Kidney capillary endothelial cell (primary cell): ENCODE data around the gene S100A13.
"Not testable (repeated sequence)": the region's sequence is repeated elsewhere in the genome, so short reads cannot be mapped to it uniquely, and the experiment has no call there.

Experiments used
- DNase-seq: peaks from one replicate; pipeline ENCODE4 v3.0.0-alpha.2; 2018; ENCODE audit warnings: low spot score

The S100A13 gene

GRCh38 chr1:153602749-153603148 lies 24.6 kb downstream of the S100A13 start:
- no peak for DNase-seq

DNA sequence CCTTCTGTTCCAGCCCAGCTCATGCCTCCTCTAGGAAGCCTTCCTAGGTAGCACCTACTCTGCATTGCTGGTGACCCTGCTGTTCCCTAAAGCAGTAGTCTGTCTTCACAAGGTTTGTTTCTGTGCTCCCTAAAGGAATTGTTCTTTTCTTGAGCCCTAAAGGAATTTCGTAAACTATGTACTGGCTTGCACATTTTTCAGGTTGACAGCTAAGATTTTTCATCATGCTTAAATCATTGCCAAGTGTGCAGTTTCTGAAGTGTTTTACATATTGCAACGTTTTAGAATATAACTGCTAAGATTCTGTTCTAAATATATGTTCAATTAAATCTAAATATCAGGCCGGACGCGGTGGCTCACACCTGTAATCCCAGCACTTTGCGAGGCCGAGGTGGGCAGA lies 27.5 kb downstream of the S100A13 start:
- no peak for DNase-seq

- peak; percentile 88 for DNase-seq
These were observed 28.8 kb downstream of the S100A13 start for GRCh38 chr1:153598309-153599172.

DNA sequence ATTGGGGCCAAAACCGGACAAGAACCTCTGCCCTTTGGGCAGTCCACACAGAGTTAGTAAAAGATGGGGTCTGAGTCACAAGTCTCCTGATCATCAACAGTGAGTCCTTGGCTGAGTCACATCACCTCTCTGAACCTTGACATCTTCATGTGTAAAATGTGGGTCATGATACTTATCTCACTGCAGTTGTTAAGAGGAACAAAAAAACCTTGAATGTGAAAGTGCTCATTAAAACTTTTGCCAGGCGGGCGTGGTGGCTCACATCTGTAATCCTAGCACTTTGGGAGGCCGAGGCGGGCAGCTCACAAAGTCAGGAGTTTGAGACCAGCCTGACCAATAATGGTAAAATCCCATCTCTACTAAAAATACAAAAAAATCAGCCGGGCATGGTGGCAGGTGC lies 30.1 kb downstream of the S100A13 start:
- DNase-seq = peak; percentile 51

DNA sequence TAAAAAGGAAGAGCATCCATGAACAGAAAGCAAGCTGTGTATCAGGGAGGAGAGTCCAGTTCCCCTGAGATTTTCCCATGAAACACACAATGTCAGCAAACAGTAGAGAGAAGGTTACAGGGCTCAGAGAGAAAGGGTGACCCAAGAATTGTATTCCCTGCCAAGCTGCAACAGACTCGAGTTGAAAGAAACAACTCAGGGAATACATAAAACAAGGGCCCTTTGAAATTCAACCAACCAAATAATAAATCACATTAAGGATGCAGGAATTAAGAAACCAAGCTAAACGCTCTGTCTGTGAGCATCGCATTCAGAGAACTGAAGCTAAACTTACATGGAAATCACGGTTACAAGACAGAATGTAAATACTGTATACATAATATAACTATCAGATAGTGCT lies 34.6 kb downstream of the S100A13 start:
- no peak for DNase-seq

DNA sequence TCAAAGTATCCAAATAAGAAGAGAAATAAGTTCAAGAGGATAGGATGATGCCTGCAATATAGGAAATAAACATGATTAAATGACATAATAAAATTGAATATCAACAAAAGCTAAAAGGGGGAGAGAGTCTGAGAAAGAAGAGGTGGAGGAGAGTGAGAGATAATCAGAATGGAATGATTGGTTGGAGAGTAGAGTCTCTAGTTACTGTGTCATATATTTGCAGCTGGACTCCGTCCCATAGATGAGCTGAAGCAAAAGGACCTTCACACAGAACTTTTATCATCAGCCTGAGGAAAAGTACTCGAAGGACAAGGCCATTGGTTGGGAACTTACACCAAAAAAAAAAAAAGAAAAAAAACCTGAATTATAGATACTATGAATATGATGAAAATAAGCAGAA lies 38.8 kb downstream of the S100A13 start:
- DNase-seq = no peak

GRCh38 chr1:153588033-153588432 lies 39.3 kb downstream of the S100A13 start:
- DNase-seq = not testable (repeated sequence)

DNA sequence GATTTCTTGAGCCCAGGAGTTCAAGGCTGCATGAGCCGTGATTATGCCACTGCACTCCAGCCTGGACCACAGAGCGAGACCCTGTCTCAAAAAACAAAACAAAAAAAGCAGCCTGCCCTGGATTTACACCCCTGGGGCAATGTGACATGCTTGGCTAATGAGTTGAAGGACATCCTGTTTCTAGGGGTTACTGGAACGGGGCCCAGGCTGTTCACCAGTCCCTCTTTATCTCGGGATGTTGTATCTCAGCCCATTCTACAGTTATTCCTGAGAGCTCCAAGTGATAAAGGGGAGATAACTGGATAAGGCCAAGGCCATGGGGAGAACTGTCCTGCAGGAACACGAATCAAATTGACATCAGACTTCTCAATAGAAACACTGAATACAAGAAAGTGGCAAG lies 40.0 kb downstream of the S100A13 start:
- DNase-seq = no peak

DNA sequence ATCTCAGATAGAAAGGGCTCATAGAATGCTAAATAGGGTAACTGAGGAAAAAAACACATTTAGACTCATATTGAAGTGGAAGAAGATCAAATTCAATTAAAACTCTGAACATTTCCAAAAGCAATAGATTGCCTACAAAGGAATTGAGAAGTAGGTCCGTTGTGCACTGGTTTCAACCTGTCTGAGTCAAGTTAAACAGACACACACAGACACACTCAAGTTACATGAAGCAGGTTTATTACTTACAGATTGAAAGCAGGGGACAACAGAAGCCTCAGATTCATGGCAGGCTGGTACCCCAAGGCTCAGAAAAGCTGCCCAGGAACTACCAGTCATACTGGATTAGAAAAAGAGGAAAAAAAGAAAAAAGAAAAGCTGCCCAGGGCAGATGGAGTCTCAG lies 41.0 kb downstream of the S100A13 start:
- no peak for DNase-seq

- DNase-seq = no peak
These were observed 42.3 kb downstream of the S100A13 start for GRCh38 chr1:153585006-153585405.

DNA sequence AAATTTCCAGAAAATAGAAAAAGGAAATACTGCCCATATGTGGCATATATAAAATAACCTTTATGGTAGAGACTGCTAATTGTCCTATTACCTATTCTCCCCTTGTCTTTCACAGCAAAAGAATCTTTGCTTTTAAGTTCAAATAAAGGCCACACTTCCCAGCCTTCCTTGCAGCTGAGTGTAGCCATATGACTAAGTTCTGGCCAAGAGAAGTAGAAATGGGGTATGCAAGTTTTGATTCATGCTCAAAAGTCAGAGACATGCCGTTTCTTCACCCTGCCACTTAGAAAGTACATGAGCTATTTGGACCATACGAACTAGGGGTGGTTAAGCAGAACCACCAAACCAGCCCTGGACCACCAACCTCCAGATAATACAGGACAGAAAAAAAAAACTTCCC lies 43.3 kb downstream of the S100A13 start:
- no peak for DNase-seq

- DNase-seq = not testable (repeated sequence)
These were observed 43.8 kb downstream of the S100A13 start for GRCh38 chr1:153583514-153583913.

GRCh38 chr1:153582836-153583235 lies 44.5 kb downstream of the S100A13 start:
- not testable (repeated sequence) for DNase-seq

DNA sequence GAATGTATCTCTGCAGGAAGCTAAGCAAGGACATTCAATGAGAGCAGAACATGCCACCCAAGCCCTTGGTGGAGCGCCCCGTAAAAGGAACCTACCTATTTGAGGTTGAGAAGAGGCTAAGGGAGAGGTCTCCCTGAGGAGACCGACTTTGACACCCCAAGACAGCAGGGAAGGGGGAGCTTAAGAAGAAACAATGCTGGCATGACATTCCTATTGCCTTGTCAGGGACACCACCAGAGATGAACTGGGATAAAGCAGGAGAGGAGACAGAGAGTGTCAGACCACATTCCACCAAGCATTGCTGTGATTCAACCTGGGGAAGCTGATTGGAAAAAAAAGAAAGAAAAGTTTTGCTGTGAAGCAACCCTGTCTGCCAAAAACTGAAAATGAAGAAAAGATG lies 48.4 kb downstream of the S100A13 start:
- no peak for DNase-seq

GRCh38 chr1:153578490-153578889 lies 48.8 kb downstream of the S100A13 start:
- DNase-seq = no peak

GRCh38 chr1:153577624-153578051 lies 49.7 kb downstream of the S100A13 start:
- DNase-seq = no peak

DNA sequence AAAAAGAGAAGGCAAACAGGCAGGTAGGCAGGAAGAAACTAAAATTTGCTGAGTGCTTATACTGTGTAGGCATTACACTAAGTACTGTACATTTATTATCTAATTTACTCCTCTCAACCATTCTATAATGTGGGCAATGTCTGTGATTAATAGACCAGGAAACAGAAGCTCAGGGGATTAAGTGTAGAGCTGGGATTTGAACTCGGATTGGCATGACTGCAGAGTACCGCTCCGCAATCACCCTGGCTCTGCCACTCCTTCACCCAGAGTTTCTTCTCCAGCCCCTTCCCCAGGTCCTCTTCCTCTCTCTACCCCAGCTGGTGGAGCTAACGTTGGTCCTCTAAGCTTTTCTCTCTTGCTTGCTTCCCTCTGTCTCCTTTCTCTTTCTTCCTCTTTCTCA lies 50.2 kb downstream of the S100A13 start:
- no peak for DNase-seq

DNA sequence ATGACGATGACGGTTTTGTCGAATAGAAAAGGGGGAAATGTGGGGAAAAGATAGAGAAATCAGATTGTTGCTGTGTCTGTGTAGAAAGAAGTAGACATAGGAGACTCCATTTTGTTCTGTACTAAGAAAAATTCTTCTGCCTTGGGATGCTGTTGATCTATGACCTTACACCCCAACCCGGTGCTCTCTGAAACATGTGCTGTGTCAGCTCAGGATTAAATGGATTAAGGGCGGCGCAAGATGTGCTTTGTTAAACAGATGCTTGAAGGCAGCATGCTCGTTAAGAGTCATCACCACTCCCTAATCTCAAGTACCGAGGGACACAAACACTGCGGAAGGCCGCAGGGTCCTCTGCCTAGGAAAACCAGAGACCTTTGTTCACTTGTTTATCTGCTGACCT lies 51.8 kb downstream of the S100A13 start:
- DNase-seq = not testable (repeated sequence)

DNA sequence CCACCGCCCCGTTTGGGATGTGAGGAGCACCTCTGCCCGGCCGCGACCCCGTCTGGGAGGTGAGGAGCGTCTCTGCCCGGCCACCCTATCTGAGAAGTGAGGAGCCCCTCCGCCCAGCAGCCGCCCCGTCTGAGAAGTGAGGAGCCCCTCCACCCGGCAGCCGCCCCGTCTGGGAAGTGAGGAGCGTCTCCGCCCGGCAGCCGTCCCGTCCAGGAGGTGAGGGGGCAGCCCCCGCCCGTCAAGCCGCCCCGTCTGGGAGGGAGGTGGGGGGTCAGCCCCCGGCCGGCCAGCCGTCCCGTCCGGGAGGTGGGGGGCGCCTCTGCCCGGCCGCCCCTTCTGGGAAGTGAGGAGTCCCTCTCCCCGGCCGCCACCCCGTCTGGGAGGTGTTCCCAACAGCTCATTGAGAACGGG lies 52.2 kb downstream of the S100A13 start:
- not testable (repeated sequence) for DNase-seq

GRCh38 chr1:153573351-153573750 lies 54.0 kb downstream of the S100A13 start:
- DNase-seq = no peak

DNA sequence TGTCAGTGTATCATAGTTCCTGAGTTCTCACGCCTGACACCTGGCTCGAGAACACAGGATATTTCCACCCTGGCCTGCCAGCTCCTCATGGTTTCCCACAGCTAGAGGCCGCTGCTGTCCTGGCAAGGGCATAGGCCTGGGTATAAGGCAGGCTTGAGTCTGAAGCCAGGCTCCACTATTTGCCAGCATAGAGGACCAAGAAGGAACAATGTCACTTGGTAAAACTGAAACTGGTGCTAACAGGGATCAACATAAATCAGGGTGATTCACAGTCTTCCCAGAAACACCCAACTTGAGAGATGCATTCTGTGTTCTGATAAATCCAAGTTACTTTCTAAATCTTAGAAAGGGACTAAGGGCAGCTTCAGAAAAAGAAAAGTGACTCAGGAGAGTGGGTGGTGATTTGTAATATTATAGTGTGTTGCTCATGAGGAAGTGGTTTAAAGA lies 54.7 kb downstream of the S100A13 start:
- DNase-seq = peak; percentile 89

- no peak for DNase-seq
These were observed 55.6 kb downstream of the S100A13 start for GRCh38 chr1:153571706-153572105.

DNA sequence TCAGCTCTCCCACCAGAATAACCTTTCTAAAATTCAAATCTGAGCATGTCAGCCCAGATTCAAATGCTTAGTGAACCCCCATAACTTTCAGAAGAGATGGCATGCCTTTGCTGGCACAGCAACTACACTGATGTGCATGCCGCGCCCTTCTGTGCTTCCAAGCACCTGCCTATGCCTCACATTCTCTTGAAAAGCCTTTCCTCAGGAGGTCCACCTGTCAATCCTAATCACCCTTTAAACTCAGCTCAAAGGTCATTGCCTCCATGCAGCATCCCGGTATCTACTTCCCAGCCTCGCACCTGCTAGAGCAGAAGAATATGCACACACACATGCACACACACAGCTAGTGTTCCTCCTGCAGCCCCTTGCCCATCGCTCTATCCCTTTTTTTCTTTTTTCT lies 56.4 kb downstream of the S100A13 start:
- no peak for DNase-seq

DNA sequence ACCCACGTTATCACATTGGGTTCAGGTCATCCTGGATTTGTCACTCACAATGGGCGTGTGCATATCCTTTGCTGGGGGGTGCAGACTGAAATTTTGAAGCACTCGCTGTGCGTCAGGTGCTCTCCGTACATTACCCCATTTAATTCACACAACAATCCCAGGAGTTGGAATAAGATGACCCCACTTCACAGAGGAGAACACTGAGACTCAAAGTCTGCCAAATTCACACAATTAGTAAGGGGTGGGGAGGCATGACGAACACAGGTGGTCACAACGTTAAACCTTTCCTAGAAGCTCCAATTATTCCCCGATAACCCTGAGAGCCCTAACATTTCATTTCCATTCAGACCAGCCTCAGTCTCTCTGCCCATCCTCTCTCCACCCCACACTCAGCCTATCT lies 57.8 kb downstream of the S100A13 start:
- no peak for DNase-seq
